ENCODE data around the gene RAB1A. TPM values are rescaled to one million over a fixed set of nuclear protein-coding genes. Genes with fewer than 3 reads are reported as not detected.

Gene RAB1A
- total and polyA plus RNA-seq, 2 of the 13 experiments (the other 11 are each of a cell fraction or from before 2014, with no cell fraction given): 206 to 226 TPM

DNA sequence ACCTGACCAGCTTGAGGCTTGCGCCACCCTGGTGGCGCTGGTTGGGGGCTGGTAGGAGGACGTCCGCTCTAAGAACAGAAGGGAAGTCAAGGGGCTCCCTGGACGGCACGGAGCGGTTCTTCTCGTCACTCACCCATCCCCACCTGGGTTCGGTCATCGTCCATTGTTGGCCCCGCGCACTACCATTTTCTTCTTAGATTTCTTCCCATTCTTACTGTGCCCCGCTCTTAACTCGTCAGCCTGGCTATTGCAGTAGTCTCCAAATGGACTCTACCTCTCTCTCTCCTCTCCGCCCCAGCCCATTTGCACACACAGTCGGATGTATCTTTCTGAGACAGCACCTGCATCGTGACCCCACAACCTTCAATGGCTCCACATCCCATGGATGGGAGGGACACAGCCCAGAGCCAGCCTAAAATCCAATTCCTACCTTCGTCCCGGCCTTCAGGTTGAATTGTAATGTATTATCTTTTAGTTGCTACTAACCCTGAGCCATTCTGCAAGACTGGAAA lies 814 bp upstream of the RAB1A start (continued):
- TF ChIP-seq, protein P1, sequence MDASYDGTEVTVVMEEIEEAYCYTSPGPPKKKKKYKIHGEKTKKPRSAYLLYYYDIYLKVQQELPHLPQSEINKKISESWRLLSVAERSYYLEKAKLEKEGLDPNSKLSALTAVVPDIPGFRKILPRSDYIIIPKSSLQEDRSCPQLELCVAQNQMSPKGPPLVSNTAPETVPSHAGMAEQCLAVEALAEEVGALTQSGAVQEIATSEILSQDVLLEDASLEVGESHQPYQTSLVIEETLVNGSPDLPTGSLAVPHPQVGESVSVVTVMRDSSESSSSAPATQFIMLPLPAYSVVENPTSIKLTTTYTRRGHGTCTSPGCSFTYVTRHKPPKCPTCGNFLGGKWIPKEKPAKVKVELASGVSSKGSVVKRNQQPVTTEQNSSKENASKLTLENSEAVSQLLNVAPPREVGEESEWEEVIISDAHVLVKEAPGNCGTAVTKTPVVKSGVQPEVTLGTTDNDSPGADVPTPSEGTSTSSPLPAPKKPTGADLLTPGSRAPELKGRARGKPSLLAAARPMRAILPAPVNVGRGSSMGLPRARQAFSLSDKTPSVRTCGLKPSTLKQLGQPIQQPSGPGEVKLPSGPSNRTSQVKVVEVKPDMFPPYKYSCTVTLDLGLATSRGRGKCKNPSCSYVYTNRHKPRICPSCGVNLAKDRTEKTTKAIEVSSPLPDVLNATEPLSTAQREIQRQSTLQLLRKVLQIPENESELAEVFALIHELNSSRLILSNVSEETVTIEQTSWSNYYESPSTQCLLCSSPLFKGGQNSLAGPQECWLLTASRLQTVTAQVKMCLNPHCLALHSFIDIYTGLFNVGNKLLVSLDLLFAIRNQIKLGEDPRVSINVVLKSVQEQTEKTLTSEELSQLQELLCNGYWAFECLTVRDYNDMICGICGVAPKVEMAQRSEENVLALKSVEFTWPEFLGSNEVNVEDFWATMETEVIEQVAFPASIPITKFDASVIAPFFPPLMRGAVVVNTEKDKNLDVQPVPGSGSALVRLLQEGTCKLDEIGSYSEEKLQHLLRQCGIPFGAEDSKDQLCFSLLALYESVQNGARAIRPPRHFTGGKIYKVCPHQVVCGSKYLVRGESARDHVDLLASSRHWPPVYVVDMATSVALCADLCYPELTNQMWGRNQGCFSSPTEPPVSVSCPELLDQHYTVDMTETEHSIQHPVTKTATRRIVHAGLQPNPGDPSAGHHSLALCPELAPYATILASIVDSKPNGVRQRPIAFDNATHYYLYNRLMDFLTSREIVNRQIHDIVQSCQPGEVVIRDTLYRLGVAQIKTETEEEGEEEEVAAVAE (CRISPR knock-in tag; IDR thresholded peaks at IDR 0.05; ENCODE audit: borderline replicate concordance): no peak
- TF ChIP-seq, protein P2, sequence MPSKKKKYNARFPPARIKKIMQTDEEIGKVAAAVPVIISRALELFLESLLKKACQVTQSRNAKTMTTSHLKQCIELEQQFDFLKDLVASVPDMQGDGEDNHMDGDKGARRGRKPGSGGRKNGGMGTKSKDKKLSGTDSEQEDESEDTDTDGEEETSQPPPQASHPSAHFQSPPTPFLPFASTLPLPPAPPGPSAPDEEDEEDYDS (CRISPR knock-in tag; IDR thresholded peaks at IDR 0.05): no peak
- TF ChIP-seq, protein P3, sequence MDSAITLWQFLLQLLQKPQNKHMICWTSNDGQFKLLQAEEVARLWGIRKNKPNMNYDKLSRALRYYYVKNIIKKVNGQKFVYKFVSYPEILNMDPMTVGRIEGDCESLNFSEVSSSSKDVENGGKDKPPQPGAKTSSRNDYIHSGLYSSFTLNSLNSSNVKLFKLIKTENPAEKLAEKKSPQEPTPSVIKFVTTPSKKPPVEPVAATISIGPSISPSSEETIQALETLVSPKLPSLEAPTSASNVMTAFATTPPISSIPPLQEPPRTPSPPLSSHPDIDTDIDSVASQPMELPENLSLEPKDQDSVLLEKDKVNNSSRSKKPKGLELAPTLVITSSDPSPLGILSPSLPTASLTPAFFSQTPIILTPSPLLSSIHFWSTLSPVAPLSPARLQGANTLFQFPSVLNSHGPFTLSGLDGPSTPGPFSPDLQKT (CRISPR knock-in tag; IDR thresholded peaks at IDR 0.05; ENCODE audit: borderline replicate concordance): no peak
- TF ChIP-seq HDAC1 (CRISPR knock-in tag; IDR thresholded peaks at IDR 0.05) (peak; percentile 27; the same call in 1 of the 2 replicates), MXD4 (CRISPR knock-in tag; IDR thresholded peaks at IDR 0.05) (no peak), NCOA2 (CRISPR knock-in tag; IDR thresholded peaks at IDR 0.05) (no peak), ZNF224 (CRISPR knock-in tag; IDR thresholded peaks at IDR 0.05) (no peak), ZKSCAN5 (CRISPR knock-in tag; IDR thresholded peaks at IDR 0.05) (0 out of 2 replicates have a peak, but pooled peaks have one; percentile 49), POLR2AphosphoS5 (IDR thresholded peaks at IDR 0.05; ENCODE audit: low read depth, low read length) (peak; percentile 60), DR1 (CRISPR knock-in tag; IDR thresholded peaks at IDR 0.05) (0 out of 2 replicates have a peak, but pooled peaks have one; percentile 31), BRD4 (CRISPR knock-in tag; IDR thresholded peaks at IDR 0.05) (0 out of 2 replicates have a peak, but pooled peaks have one; percentile 52), SAP130 (CRISPR knock-in tag; IDR thresholded peaks at IDR 0.05; ENCODE audit: low read depth) (peak; percentile 35; the same call in 1 of the 2 replicates), MAFK (conservative IDR thresholded peaks at IDR 0.05 in 1 of 2, IDR thresholded peaks at IDR 0.05 in 1 of 2; ENCODE audit: low read length in 2 of 2) (no peak), CREM (IDR thresholded peaks at IDR 0.05) (0 out of 2 replicates have a peak, but pooled peaks have one; percentile 27), CREM (CRISPR knock-in tag; IDR thresholded peaks at IDR 0.05) (no peak)
- TF ChIP-seq, protein P4, sequence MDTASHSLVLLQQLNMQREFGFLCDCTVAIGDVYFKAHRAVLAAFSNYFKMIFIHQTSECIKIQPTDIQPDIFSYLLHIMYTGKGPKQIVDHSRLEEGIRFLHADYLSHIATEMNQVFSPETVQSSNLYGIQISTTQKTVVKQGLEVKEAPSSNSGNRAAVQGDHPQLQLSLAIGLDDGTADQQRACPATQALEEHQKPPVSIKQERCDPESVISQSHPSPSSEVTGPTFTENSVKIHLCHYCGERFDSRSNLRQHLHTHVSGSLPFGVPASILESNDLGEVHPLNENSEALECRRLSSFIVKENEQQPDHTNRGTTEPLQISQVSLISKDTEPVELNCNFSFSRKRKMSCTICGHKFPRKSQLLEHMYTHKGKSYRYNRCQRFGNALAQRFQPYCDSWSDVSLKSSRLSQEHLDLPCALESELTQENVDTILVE (CRISPR knock-in tag; IDR thresholded peaks at IDR 0.05): peak; percentile 6; the same call in 1 of the 2 replicates
- TF ChIP-seq, protein P5, sequence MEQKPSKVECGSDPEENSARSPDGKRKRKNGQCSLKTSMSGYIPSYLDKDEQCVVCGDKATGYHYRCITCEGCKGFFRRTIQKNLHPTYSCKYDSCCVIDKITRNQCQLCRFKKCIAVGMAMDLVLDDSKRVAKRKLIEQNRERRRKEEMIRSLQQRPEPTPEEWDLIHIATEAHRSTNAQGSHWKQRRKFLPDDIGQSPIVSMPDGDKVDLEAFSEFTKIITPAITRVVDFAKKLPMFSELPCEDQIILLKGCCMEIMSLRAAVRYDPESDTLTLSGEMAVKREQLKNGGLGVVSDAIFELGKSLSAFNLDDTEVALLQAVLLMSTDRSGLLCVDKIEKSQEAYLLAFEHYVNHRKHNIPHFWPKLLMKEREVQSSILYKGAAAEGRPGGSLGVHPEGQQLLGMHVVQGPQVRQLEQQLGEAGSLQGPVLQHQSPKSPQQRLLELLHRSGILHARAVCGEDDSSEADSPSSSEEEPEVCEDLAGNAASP (CRISPR knock-in tag; IDR thresholded peaks at IDR 0.05; ENCODE audit: borderline replicate concordance): peak; percentile 4; the same call in 1 of the 2 replicates
- TF ChIP-seq, protein P6, sequence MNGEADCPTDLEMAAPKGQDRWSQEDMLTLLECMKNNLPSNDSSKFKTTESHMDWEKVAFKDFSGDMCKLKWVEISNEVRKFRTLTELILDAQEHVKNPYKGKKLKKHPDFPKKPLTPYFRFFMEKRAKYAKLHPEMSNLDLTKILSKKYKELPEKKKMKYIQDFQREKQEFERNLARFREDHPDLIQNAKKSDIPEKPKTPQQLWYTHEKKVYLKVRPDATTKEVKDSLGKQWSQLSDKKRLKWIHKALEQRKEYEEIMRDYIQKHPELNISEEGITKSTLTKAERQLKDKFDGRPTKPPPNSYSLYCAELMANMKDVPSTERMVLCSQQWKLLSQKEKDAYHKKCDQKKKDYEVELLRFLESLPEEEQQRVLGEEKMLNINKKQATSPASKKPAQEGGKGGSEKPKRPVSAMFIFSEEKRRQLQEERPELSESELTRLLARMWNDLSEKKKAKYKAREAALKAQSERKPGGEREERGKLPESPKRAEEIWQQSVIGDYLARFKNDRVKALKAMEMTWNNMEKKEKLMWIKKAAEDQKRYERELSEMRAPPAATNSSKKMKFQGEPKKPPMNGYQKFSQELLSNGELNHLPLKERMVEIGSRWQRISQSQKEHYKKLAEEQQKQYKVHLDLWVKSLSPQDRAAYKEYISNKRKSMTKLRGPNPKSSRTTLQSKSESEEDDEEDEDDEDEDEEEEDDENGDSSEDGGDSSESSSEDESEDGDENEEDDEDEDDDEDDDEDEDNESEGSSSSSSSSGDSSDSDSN (CRISPR knock-in tag; IDR thresholded peaks at IDR 0.05): peak; percentile 6; the same call in 1 of the 2 replicates
